ENCODE data around the gene ABHD16B. TPM values are rescaled to one million over a fixed set of nuclear protein-coding genes. Genes with fewer than 3 reads are reported as not detected.

ABHD16B gene
- total and polyA plus RNA-seq, 2 of the 13 experiments (the other 11 are each of a cell fraction or from before 2014, with no cell fraction given), result not detected

DNA sequence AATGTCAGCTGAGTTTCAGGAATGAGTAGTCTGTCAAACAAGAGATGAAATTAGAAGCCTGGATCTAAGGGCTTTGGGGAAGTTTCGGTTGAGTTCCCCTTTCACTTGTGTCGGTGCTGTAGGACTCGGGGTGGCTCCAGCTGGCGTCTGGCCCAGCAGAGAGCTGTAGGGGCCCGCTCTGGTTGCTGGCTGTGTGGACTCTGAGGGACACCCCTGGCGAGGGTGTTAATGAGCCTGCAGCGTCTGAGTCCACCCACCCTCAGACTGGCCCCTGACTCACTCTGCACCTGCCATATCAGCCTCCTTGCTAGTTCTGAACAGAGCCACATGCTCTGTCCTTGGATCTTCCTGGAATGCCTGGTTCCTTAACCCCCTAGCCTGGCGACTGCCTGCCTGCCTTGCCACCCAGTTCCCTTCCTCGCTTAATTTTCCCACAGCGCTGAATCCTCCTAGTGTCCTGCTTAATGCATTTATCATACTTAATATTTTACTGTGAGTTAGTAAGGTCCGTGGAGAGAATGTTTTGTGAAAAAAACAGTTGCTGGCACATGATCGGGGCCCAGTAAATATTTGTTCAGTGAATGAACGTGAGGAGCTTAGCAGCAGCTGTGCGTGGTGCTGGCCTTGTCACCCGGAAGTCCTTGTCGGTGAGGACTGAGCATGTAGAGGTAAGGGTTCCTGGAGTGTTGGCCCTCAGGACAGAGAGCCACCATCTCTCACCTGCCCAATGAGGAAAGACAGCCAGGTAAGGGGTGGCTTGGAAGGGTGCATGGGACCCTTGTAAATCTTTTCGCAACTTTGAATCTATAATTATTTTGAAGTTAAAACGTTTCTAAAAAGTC lies 35.2 kb downstream of the ABHD16B start (continued):
- TF ChIP-seq, protein P1, sequence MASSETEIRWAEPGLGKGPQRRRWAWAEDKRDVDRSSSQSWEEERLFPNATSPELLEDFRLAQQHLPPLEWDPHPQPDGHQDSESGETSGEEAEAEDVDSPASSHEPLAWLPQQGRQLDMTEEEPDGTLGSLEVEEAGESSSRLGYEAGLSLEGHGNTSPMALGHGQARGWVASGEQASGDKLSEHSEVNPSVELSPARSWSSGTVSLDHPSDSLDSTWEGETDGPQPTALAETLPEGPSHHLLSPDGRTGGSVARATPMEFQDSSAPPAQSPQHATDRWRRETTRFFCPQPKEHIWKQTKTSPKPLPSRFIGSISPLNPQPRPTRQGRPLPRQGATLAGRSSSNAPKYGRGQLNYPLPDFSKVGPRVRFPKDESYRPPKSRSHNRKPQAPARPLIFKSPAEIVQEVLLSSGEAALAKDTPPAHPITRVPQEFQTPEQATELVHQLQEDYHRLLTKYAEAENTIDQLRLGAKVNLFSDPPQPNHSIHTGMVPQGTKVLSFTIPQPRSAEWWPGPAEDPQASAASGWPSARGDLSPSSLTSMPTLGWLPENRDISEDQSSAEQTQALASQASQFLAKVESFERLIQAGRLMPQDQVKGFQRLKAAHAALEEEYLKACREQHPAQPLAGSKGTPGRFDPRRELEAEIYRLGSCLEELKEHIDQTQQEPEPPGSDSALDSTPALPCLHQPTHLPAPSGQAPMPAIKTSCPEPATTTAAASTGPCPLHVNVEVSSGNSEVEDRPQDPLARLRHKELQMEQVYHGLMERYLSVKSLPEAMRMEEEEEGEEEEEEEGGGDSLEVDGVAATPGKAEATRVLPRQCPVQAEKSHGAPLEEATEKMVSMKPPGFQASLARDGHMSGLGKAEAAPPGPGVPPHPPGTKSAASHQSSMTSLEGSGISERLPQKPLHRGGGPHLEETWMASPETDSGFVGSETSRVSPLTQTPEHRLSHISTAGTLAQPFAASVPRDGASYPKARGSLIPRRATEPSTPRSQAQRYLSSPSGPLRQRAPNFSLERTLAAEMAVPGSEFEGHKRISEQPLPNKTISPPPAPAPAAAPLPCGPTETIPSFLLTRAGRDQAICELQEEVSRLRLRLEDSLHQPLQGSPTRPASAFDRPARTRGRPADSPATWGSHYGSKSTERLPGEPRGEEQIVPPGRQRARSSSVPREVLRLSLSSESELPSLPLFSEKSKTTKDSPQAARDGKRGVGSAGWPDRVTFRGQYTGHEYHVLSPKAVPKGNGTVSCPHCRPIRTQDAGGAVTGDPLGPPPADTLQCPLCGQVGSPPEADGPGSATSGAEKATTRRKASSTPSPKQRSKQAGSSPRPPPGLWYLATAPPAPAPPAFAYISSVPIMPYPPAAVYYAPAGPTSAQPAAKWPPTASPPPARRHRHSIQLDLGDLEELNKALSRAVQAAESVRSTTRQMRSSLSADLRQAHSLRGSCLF (CRISPR knock-in tag; IDR thresholded peaks at IDR 0.05; ENCODE audit: borderline replicate concordance), result 0 out of 2 replicates have a peak, but pooled peaks have one; percentile 79
- TF ChIP-seq SATB2 (CRISPR knock-in tag; IDR thresholded peaks at IDR 0.05) (peak; percentile 75; the same call in 1 of the 2 replicates), FOXK1 (CRISPR knock-in tag; IDR thresholded peaks at IDR 0.05; ENCODE audit: borderline replicate concordance, low read depth) (peak; percentile 73), KMT2B (CRISPR knock-in tag; IDR thresholded peaks at IDR 0.05) (peak; percentile 72; the same call in 1 of the 2 replicates), FOXC1 (CRISPR knock-in tag; IDR thresholded peaks at IDR 0.05; ENCODE audit: borderline replicate concordance) (peak; percentile 54; the same call in 1 of the 2 replicates), ZNF513 (CRISPR knock-in tag; conservative IDR thresholded peaks at IDR 0.05) (no peak), ZNF512B (CRISPR knock-in tag; IDR thresholded peaks at IDR 0.05; ENCODE audit: borderline replicate concordance) (0 out of 2 replicates have a peak, but pooled peaks have one; percentile 28), GABPB1 (CRISPR knock-in tag; IDR thresholded peaks at IDR 0.05) (peak; percentile 87), RARG (CRISPR knock-in tag; IDR thresholded peaks at IDR 0.05; ENCODE audit: low read depth) (0 out of 2 replicates have a peak, but pooled peaks have one; percentile 17), ESRRA (CRISPR knock-in tag; IDR thresholded peaks at IDR 0.05; ENCODE audit: low read depth) (0 out of 2 replicates have a peak, but pooled peaks have one; percentile 35), ZNF142 (CRISPR knock-in tag; IDR thresholded peaks at IDR 0.05) (peak; percentile 69)

All from HepG2 (cell line).